ENCODE measurements around the gene RANBP10. TPM values are rescaled to one million over a fixed set of nuclear protein-coding genes. Genes with fewer than 3 reads are reported as not detected.

Gene RANBP10
- polyA plus RNA-seq, 2 of the 4 experiments (the other 2 are of a cell fraction), result 7.5 to 9.8 TPM

DNA sequence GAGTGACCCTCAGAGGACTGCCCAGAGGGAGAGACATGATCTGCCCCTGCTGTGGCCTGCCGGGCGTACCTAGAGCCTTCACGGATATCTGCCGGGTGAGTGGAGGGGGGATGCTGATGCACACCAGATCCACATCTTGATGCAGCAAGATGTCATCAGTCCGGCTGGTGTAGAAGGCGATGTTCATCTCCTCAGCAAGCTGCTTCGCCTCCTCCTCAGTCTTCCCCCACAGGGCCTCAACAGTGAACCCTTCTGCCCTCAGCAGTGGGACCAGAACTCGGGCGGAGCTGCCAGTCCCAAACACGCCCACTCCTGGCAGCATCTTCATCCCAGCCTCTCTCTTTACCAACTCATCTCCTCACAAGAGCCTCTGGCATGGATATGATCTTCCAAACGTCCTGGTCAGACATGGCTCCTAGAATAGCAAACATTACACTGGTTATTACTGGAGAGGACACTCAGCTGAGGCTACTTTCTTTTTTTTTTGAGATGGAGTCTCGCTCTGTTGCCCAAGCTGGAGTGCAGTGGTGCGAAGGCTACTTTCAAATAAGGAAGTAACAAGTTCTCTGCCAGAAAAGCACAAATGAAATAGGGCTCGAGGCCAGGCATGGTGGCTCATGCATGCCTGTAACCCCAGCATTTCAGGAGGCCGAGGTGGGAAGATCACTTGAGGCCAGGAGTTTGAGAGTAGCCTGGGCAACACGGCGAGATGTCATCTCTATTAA lies 120.8 kb downstream of the RANBP10 start:
- POLR2A ChIA-PET, result no interaction called here

GRCh38 chr16:67683767-67684166 lies 122.6 kb downstream of the RANBP10 start:
- TF ChIP-seq, protein P1, sequence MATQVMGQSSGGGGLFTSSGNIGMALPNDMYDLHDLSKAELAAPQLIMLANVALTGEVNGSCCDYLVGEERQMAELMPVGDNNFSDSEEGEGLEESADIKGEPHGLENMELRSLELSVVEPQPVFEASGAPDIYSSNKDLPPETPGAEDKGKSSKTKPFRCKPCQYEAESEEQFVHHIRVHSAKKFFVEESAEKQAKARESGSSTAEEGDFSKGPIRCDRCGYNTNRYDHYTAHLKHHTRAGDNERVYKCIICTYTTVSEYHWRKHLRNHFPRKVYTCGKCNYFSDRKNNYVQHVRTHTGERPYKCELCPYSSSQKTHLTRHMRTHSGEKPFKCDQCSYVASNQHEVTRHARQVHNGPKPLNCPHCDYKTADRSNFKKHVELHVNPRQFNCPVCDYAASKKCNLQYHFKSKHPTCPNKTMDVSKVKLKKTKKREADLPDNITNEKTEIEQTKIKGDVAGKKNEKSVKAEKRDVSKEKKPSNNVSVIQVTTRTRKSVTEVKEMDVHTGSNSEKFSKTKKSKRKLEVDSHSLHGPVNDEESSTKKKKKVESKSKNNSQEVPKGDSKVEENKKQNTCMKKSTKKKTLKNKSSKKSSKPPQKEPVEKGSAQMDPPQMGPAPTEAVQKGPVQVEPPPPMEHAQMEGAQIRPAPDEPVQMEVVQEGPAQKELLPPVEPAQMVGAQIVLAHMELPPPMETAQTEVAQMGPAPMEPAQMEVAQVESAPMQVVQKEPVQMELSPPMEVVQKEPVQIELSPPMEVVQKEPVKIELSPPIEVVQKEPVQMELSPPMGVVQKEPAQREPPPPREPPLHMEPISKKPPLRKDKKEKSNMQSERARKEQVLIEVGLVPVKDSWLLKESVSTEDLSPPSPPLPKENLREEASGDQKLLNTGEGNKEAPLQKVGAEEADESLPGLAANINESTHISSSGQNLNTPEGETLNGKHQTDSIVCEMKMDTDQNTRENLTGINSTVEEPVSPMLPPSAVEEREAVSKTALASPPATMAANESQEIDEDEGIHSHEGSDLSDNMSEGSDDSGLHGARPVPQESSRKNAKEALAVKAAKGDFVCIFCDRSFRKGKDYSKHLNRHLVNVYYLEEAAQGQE (IDR thresholded peaks at IDR 0.05), result no peak
- TF ChIP-seq, protein P2, sequence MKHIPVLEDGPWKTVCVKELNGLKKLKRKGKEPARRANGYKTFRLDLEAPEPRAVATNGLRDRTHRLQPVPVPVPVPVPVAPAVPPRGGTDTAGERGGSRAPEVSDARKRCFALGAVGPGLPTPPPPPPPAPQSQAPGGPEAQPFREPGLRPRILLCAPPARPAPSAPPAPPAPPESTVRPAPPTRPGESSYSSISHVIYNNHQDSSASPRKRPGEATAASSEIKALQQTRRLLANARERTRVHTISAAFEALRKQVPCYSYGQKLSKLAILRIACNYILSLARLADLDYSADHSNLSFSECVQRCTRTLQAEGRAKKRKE (CRISPR knock-in tag; IDR thresholded peaks at IDR 0.05; ENCODE audit: low read depth), result no peak
- TF ChIP-seq NFE2L2 (conservative IDR thresholded peaks at IDR 0.05; ENCODE audit: low read length) (no peak), ZFP36 (IDR thresholded peaks at IDR 0.05; ENCODE audit: borderline replicate concordance, partially characterized antibody) (no peak), CHD4 (IDR thresholded peaks at IDR 0.05; ENCODE audit: borderline replicate concordance) (no peak), HOXB5 (CRISPR knock-in tag; IDR thresholded peaks at IDR 0.05) (no peak), ZSCAN20 (CRISPR knock-in tag; IDR thresholded peaks at IDR 0.05) (no peak), BCL3 (IDR thresholded peaks at IDR 0.05) (no peak), TP53 (CRISPR knock-in tag; IDR thresholded peaks at IDR 0.05) (no peak), BHLHE40 (IDR thresholded peaks at IDR 0.05; ENCODE audit: low read depth, low read length) (no peak), GATA3 (IDR thresholded peaks at IDR 0.05; ENCODE audit: borderline replicate concordance) (no peak), PHF8 (IDR thresholded peaks at IDR 0.05; ENCODE audit: borderline replicate concordance, low read depth) (no peak)
- TF ChIP-seq, protein P3, sequence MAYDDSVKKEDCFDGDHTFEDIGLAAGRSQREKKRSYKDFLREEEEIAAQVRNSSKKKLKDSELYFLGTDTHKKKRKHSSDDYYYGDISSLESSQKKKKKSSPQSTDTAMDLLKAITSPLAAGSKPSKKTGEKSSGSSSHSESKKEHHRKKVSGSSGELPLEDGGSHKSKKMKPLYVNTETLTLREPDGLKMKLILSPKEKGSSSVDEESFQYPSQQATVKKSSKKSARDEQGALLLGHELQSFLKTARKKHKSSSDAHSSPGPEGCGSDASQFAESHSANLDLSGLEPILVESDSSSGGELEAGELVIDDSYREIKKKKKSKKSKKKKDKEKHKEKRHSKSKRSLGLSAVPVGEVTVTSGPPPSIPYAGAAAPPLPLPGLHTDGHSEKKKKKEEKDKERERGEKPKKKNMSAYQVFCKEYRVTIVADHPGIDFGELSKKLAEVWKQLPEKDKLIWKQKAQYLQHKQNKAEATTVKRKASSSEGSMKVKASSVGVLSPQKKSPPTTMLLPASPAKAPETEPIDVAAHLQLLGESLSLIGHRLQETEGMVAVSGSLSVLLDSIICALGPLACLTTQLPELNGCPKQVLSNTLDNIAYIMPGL (CRISPR knock-in tag; IDR thresholded peaks at IDR 0.05; ENCODE audit: borderline replicate concordance), result no peak
- 96% methylated on average over 4 of the region's 4 CpGs for WGBS (ENCODE audit: missing lambda C conversion rate)
- FAIRE-seq (no peak), DNase-seq (ENCODE audit: low read depth in 1 of 2, low spot score in 1 of 2) (no peak), ATAC-seq (no peak)
- Histone ChIP-seq H3K4me1 (no peaks in the 10 kb centered on the region), H3K4me3 (no peak overlapping the region), H3K9me3 (no peaks in the 10 kb centered on the region), H3K27ac (no peak overlapping the region), H3K4me2 (no peak overlapping the region)
- POLR2A ChIA-PET, result no interaction called here
- CTCF ChIA-PET, result interaction anchor here (2.0 to 5.0 kb wide), 4 partner anchors 11 to 190 kb away, joined by 6 to 36 read pairs (median 12); no protein-coding TSS in a partner anchor

More for the DNA sequence above, 120.8 kb downstream of the RANBP10 start:
- Histone ChIP-seq H3K27ac (no peak overlapping the region), H3K9me3 (no peaks in the 10 kb centered on the region), H3K4me1 (no peaks in the 10 kb centered on the region), H3K4me2 (no peak overlapping the region), H3K4me3 (no peak overlapping the region)
- 89% methylated on average over 17 of the region's 17 CpGs for whole genome bisulfite sequencing (ENCODE audit: missing lambda C conversion rate)
- TF ChIP-seq EHF (CRISPR knock-in tag; IDR thresholded peaks at IDR 0.05), result no peak
- no peak for TF ChIP-seq JUNB (IDR thresholded peaks at IDR 0.05)
- no peak for TF ChIP-seq ZSCAN20 (CRISPR knock-in tag; IDR thresholded peaks at IDR 0.05)
- no peak for TF ChIP-seq RNF2 (IDR thresholded peaks at IDR 0.05; ENCODE audit: borderline replicate concordance, low read depth)
- TF ChIP-seq HOXA7 (CRISPR knock-in tag; IDR thresholded peaks at IDR 0.05), result no peak
- CTCF ChIA-PET, result interaction anchor here (1.2 to 5.0 kb wide), 2 partner anchors 12 to 13 kb away, joined by 4 to 36 read pairs; no protein-coding TSS in a partner anchor
- no peak for ATAC-seq
- no peak for FAIRE-seq
- no peak for DNase-seq (ENCODE audit: low read depth in 1 of 2, low spot score in 1 of 2)

Measured in A549 (cell line).